Measurements from ENCODE around the gene ABHD12.
A peak's percentile ranks its signal among the peaks of the same experiment; 100 is the strongest.

The ABHD12 gene

DNA sequence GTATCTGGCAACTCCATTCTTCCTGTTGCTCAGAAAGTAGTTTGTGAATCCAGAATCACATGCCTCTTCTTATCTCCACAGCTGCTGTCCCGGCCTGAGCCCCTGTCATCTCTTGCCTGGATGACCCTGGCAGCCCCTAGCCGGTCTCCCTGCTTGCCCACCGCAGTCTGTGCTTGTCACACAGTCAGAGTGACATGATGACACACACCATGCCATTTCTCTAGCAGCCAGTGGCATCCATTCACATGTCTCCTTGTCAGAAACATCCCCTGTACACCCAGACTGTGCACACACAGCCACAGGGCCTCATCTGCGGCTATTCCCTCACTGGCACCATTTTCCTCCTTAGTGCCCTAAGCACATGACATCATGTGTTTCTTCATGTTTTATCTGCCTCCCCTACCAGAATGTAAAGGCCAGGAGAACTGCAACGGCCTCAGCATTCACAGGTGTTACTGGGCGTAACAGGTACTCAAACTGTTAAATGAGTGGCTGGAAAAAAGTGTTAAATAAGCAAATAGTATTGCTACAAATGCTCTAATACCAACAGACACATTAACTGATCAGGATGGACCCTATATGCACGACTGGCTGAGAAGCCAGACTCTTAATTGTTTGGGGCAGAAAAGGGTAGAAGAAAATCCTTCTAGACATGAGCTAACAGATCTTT is 9.6 kb downstream of the ABHD12 start:
- DNase-seq: no peak

DNA sequence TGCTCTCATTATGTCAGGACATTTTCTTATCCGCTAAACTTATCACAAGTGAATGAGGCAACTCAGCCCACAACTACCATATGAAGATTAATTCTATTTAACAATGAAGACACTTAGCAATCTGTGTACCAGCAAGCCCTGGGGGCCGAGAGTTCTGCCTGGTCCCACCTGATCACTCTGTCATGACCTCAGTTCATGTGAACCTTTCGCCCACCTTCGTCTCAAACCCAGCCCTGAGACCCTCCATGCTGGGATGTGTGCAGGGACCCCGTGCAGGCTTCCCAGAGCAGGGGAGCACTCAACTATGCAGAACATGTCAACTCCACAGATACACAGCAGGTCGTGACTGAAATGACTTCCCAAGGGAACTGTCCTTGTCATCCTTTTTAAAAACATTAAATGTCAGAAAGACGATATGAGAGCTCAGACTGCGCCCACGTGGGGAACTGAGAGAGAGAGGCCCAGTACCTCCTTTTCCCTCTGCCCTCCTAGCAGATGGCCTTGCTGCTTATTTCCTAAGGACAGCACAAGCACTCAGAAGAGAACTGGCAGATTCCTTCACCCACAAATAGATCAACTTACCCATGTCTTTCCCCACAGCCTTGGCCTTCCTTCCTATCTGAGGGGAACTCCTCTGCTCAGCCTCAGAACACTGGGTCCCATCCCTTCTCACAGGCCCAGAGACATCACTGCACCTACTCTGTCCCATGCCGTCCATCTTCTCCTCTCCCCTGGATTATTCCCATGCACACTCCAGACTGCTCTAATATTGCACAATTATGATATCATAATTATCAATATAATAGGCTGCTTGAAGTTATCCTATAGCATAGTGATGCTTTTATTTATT is 11.5 kb downstream of the ABHD12 start:
- DNase-seq: no peak

DNA sequence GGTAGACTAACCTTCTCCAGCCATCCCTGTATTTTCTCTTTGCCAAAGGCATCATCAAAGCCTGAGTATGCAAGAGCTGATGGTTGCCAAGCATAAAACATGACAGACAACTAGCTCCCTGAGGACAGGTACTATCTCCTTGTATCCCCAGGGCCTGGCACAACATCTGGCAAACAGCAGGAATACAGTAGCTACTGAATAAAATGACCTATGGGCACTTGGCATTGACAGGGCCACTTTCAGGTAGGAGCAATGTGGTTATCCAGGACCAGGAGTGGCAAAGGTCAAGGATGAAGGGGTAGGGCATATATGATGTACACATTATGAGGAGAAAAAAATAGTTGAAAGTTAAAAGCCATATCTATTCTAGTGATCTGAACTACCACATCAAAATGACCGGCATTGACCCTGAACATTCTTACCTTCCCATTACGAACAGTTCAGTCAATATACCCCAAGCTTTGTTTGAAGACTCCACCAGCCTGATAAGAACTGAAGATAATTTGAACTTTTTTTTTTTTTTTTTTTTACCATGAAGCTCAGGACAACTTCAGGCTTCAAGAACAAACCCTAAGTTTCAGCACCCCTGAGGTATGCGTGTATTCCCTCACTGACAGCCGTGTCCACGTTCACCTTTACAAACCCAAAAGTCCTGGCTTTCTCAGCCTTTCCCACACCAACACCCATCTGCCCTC is 12.3 kb downstream of the ABHD12 start:
- no peak for DNase-seq

DNA sequence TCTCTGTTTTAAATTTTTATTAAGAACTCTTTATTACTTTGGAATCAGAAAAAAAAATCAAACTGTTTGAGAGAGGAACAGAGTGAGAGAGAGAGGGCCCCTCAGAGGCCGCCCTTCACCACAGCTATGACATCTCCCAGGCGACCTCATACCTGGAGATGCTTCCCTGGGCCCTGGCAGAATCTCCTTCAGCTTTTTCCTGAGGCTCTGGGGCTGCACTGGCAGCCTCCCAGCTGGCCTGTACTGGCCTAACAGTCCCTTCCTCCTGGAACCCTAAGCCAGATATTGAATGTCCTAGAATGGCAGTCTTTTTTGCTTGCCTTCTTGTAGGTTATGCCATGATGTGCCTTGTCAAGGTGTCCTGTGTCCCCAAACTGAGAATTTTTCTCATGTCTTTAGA is 13.7 kb downstream of the ABHD12 start:
- no peak for DNase-seq

DNA sequence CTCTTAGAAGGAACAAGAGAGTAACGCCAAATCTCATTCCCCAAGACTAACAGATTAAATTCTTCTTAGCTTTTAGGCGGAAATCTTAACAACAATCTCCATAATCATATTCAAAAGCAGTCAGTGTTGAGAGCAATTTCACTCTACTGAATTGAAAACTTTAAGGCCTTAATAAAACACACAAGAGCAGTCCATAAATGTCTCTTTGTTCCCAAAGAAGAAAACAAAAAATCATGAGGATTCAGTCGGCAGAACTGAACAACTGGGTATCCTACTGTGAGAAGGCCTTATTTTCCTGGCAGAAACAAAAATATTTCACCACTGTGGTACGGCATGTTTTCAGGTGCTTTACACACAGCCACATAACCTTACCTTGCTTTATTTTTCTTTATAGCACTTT is 14.4 kb downstream of the ABHD12 start:
- no peak for DNase-seq

DNA sequence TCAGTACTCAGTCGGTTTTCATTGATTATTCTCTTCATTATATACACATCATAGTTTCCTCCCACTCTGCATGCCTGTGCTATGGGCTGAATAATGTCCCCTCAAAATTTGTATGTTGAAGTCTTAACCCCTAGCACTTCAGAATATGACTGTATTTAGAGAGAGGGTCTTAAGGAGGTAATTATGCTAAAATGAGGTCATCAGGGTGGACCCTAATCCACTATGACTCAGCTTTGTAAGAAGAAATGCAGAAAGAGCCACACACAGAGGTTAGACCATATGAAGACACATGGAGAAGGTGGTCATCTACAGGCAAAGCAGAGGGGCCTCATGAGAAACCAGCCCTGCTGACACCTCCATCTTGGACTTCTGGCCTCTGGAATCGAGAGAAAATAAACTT is 15.8 kb downstream of the ABHD12 start:
- no peak for DNase-seq

DNA sequence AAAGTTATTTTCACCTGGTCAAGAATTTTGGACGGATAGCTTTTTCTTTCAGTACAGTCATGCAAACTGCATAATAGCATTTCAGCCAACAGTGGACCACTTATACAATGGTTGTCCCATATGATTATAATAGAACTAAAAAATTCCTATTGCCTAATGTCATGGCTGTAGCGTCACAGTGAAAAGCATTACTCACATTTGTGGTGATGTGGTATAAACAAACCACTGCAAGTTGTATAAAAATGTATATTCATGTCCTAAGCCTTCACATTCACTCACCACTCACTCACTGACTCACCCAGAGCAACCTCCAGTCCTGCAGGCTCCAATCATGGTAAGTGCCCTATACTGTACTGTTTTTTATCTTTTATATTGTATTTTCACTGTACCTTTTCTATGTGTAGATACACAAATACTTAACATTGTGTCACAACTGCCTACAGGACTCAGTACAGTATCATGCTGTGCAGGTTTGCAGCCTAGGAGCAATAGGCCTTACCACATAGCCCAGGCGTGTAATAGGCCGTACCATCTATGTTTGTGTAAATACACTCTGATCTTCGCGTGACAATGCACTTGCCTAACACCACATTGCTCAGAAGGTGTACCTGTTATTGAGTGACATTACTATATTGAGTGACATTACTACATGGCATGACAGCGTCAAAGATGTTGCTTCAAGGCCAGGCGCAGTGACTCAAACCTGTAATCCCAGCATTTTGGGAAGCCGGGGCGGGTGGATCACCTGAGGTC is 17.9 kb downstream of the ABHD12 start:
- no peak for DNase-seq

DNA sequence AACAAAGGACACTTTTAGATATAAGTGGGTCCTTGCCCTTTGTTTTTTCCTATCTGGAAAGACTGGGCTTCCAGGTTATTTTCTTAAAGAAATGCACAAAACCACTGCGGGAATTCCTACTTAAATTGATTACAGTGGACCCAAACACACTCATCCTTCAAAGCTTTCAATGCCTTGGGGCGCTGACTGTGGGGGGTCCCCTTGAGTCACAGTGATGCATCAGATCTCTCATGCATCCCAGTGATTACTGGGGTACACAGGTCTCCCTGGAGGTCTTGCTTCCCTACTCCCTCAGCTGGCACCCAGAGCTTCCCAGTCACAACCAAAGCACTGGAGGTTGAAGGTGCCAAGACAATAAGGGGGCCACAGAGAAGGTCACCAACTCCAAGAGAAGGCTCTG is 20.7 kb downstream of the ABHD12 start:
- no peak for DNase-seq

DNA sequence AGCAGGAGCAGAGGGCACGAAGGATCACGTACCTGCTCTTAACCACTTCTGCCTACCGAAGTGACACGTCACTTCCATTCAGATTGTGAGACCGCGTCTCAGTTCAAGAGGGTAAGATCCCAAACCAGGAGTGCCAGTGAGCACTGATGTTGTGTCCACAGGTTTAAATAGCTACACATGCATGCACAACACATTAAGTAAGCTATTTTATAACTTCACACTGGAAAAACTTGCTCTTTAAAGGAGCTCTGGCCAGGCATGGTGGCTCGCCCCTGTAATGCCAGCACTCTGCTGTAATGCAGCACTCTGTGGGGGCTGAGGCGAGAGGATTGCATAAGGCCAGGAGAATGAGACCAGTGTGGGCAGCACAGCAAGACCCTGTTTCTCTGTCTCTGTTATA is 21.1 kb downstream of the ABHD12 start:
- no peak for DNase-seq

DNA sequence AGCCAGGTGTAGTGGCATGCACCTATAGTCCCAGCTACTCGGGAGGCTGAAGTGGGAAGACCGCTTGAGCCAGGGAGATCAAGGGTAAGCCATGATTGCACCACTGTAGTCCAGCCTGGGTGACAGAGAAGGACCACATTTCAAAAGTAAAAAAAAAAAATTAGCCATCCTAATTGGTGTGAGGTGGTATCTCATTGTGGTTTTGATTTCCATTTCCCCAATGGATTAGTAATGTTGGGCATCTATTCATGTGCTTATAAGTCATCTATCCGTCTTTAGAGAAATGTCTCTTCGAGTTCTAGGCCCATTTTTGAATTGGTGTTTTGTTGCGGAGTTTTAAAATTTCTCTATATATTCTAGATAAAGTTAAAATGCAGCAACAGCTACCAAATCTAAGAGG is 21.7 kb downstream of the ABHD12 start:
- no peak for DNase-seq

DNA sequence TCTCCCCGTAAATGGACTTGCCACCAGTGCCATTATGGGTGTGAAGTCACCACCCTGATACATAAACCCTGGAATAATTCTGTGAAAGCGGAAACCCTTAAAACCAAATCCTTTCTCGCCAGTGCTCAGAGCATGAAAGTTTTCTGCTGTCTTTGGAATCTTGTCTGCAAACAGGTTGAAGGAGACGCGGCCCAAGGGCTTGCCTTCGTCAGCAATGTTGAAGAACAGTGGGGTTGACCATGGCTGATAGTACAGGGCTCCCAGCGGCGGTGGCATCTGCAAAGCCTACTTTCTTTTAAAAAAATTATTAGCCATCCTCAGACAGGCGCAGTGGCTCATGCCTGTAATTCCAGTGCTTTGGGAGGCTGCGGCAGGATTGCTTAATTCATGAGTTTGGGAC is 22.1 kb downstream of the ABHD12 start:
- no peak for DNase-seq

DNA sequence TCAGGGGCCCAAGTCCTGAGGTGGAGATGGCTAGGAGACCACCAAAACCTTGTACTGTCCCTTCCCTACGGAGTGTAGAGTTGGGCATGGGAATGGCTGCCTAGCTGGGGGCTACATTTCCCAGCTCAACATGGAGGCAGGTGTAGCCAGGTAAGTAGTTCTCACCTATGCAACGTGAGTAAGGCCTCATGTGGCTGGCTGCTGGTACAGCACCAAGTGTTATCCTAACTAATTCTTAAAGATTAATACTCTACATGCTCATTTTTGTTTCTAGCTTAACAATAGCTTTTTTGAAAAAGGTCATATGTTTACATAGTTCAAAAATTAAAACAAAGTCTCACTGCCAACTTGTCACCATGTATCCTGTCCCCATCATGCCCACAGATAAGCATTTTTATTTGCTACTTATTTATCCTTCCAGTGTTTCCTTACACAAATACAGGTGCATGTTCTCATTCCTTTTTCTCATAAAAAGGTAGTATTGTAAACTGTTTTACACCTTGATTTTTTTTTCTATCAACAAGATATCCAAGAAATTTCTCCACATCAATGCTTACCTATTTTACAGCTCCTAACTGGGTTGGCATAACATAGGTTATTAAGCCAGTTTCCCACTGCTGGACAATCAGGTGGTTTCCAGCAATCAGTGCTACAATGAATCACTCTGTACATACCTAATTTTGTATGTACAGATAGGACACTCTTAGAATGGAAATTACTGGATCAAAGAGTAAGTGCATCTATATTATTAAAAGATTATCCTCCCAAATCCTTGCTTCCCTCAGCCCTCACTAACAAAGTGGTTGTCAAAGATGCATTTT is 25.5 kb downstream of the ABHD12 start:
- no peak for DNase-seq

DNA sequence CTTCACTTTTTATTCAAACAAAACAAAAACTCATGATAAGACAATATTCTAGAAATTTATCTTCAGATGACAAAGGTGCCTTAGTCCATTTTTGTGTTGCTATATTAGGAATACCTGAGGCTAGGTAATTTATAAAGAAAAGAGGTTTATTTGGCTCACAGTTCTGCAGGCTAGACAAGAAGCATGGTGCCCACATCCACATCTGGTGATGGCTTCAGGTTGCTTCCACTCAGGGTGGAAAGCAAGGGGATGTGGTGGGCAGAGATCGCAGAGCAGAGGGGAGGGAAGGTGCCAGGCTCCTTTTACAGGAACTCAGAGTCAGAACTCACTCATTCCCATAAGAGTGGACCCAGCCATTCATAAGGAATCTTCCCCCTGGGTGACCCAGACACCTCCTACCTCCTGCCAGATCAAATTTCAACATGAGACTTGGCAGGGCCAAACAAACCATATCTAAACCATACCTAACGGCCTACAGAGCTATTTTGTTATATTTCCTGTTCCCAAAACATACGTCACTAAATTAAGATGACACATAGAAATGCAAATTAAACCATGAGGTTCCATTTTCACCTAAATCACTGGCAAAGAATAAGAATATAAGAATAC is 26.4 kb downstream of the ABHD12 start:
- no peak for DNase-seq

DNA sequence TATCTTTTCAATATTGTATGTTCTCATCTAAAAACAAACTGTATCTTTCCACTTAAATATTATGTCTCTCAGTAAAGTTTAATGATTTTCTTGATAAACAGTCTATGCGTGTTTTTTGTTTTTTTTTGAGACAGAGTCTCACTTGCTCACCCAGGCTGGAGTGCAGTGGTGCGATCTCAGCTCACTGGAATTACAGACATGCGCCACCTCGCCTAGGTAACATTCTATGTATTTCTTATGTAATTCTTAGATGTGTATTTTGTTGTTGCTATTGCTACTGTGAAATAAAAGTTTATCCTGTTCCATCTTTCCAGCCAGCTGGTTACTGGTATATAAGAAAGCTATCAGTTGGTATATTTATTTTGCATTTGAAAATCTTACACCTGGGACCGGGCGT is 29.4 kb downstream of the ABHD12 start:
- no peak for DNase-seq

DNA sequence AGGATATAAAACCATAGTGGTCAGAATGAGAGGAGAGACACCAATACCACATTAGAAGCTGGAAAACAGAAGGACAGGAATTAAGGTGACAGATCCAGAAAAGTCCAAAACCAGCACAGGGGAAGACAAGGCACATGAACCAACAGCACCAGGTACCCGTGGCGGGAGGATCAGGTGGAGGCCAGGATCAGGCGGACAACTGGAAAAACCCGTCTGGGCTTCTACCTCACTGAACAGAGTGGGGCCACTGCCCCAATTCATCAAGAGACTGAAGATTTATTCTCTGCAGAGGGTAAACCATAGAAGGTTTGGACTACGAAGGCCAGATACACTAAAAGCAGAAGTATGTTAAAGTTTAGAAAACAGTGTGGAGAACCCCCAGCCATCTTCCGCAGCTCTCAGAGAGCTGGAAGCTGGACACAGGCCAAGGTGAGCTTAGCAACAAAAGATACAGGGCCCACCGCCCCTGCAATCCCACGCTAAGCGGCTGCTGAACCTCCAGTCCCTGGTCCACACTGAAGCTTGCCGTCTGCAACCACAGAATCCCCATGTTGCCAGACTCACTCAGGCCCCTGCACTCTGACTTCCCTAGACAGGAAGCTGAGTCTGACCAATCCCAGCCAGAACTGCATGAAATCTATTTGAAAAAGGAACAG is 29.9 kb downstream of the ABHD12 start:
- DNase-seq: no peak

DNA sequence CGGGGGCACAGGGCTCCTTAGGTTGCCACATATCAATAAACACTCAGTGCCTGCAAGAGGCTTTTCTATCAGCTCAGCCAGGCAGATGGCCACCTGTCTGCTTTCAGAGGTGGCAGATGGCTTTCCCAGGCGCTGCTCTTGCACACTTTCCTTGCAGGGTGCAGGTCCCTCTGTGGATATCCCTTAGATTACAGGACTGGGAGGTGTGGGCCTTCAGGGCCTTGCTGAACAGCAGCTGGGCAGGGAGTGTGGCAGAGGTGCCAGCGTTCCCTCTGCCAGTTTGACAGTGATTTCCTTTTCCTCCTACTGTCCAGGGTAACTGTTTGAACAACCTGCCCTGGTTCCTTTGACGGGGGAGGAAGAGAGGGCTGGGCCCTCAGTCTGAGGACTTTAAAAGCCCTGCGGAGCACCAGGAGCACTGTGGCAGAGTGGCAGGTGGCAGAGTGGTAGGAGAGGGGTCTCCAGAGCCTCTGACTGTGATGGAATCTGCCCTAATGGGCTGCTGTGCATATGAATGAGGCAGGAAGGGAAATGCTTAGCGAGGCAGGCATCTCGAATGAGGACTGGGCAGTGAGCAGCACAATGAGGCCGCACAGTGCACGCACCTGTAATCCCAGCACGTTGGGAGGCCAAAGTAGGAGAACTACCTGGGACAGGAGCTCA is 34.2 kb downstream of the ABHD12 start:
- peak; percentile 29 for DNase-seq

DNA sequence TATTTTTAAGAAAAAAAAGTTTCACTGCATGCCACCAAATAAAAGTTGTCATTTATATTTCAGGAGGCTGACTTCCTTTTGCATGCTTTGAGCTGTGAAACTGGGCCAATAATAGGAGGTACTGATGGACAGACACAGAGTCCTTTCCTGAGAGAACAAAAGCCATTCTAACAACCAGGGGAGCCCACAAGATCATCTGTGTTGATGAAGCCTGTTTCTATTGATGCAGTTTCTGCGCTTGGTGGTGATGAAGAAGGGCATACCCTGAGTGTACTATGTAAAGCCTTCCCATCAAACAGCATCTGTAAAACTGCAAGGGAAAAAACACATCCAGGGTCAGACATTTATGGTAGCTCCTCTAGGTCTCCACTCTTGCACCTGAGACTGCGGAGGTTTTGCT is 34.8 kb downstream of the ABHD12 start:
- no peak for DNase-seq

DNA sequence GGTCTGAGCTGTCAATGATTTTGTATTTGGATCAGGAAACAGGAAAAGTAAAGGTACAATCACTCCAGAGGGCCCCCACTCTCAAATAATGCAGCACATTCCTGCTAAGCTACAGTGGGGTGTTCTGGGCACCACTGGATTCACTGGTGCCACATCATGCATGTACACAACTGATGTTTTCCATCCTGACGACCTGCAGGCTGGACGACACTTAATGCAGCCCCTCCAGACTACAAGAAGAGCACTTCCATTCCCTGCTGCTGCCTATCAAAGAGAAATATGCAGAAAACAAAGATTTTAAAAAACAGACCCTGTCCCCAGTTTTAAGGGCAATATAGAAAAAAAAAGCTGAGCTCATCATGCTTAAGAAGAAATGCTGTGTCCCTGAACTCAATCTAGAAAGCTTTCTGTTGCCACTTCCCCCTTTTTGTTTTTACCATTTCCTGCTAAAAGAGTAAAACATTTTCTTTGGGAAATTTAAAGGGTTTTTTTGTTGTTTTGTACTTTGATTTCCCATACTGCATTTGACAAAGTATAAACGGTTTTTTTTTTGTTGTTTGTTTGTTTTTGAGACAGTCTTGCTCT is 35.5 kb downstream of the ABHD12 start:
- DNase-seq: no peak

DNA sequence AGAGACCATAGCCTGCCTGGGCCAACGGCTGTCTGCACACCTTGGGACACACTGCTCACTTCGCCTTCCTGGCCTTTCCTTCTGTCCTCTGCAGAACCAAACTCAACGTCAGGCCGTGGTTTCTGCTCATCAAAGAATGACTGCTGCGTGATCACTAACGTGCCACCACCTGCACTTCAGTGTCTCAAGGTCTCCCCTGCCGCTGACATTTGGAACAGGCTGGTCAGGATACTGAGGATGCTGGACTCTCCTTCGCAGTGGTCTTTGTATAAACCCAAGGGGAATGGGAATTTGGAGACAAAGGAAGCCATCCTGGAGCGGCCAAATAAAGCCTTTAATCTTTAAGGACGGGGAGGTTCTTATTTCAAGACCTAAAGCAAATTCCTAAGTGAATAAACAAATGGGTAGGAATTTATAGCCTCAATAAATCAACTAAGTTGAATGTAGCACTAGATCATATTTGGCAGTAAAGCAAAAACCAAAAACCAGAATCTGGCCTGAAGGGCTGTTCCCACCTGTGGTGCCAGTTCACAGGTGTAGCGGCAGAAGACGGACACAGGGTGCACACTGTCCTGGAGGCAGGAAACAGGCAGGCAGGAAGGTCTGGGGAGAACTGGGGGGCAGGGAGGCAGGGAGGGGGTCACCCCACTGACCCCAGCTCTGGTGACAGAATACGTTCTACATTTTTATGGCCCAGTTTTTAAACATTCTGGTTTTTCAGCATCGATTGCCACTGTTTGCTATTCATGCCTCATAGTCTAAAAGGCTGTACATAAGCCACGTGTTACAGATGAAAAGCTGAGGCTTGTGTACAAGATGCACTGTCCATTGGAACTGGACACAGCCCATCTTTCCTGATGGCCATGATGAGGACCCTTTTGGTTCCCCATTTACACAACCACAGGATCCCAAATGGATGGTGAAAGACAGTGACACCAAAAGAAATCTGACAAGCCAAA is 36.6 kb downstream of the ABHD12 start:
- no peak for DNase-seq

Measured in RPMI8226 (cell line).